ENCODE results near the gene PRSS48. TPM values are rescaled to one million over a fixed set of nuclear protein-coding genes. Genes with fewer than 3 reads are reported as not detected.

Gene PRSS48
- total and polyA plus RNA-seq, 10 of the 15 experiments (the other 5 are each of a cell fraction or from before 2014, with no cell fraction given): not detected

DNA sequence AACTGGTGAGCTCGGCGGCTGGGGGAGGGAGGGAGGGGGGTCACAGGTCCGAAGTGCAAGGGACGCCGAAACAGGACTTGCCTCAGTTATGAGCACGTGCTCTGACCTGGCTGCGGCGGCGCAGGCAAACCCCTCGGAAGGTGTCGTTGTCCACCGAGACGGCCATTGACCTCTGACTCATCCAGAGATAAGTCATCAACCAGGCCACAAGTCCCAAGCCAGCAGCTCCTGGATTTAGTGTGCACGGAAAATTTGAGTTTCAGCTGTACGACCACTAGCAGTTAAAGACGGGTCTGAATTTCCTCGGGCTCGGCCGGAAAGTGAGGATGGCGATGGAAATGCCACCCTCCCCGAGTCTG is 47.8 kb downstream of the PRSS48 start:
- Histone ChIP-seq H3K36me3 (ENCODE audit: control insufficient read depth in 2 of 2, insufficient read depth in 2 of 2, low read length in 1 of 2) (no peaks in the 10 kb centered on the region), H4K20me1 (ENCODE audit: control insufficient read depth, insufficient read depth) (no peaks in the 10 kb centered on the region), H3K4me3 (no peak overlapping the region), H3K4me1 (ENCODE audit: control insufficient read depth, insufficient read depth, low read length) (no peaks in the 10 kb centered on the region), H3K27ac (ENCODE audit: control insufficient read depth, insufficient read depth) (no peak overlapping the region), H3K4me2 (ENCODE audit: control insufficient read depth, insufficient read depth) (no peak overlapping the region), H3K9ac (ENCODE audit: control insufficient read depth, insufficient read depth, low read length) (no peak overlapping the region), H3K79me2 (ENCODE audit: control insufficient read depth, insufficient read depth, low read length) (no peaks in the 10 kb centered on the region), H3K9me3 (replicated peaks; ENCODE audit: control insufficient read depth, insufficient read depth, low read length) (no peaks in the 10 kb centered on the region; the same call in 2 of the 3 replicates), H3K27me3 (replicated peaks in 1 of 2; ENCODE audit: control insufficient read depth in 2 of 2, insufficient read depth in 2 of 2, low read length in 1 of 2) (peaks cover 10 to 13% of the 10 kb centered on the region in 2 experiments), H2AFZ (ENCODE audit: control insufficient read depth, low read depth, low read length) (no peak overlapping the region)
- FAIRE-seq (no peak), ATAC-seq (peak; percentile 48), DNase-seq (ENCODE audit: low read depth, low spot score) (no peak)
- ChIA-PET RAD21 (ENCODE audit: unreplicated experiment) (no interaction called here), SMC1A (ENCODE audit: uncharacterized antibody, unreplicated experiment) (no interaction called here), CTCF (no interaction called here), POLR2A (no interaction called here)
- in situ Hi-C loops (cut with MboI): no loop called here
- BruUV-seq (replicated peaks): no TSS peak
- WGBS (ENCODE audit: insufficient coverage, insufficient replicate concordance, low lambda C conversion rate, missing lambda C conversion rate): 22% methylated on average over 19 of the region's 21 CpGs
- intact Hi-C loops (cut with micrococcal nuclease; ENCODE audit: unreplicated experiment): no loop called here
- TF ChIP-seq ASH2L (IDR thresholded peaks at IDR 0.05; ENCODE audit: borderline replicate concordance, low read depth) (no peak), BHLHE40 (IDR thresholded peaks at IDR 0.05; ENCODE audit: borderline replicate concordance in 1 of 2, low read depth in 2 of 2, low read length in 1 of 2) (peak in 1 of 2 experiments; percentile 14; a peak in 1 of 4 replicates), HDAC6 (IDR thresholded peaks at IDR 0.05; ENCODE audit: unreplicated experiment) (no peak), NFYA (IDR thresholded peaks at IDR 0.05; ENCODE audit: borderline replicate concordance, low read depth, low read length) (no peak), ZZZ3 (IDR thresholded peaks at IDR 0.05; ENCODE audit: control insufficient read depth, insufficient read length, low read depth) (no peak), BCL11A (IDR thresholded peaks at IDR 0.05; ENCODE audit: low read depth, low read length) (no peak)
- TF ChIP-seq, protein P1, sequence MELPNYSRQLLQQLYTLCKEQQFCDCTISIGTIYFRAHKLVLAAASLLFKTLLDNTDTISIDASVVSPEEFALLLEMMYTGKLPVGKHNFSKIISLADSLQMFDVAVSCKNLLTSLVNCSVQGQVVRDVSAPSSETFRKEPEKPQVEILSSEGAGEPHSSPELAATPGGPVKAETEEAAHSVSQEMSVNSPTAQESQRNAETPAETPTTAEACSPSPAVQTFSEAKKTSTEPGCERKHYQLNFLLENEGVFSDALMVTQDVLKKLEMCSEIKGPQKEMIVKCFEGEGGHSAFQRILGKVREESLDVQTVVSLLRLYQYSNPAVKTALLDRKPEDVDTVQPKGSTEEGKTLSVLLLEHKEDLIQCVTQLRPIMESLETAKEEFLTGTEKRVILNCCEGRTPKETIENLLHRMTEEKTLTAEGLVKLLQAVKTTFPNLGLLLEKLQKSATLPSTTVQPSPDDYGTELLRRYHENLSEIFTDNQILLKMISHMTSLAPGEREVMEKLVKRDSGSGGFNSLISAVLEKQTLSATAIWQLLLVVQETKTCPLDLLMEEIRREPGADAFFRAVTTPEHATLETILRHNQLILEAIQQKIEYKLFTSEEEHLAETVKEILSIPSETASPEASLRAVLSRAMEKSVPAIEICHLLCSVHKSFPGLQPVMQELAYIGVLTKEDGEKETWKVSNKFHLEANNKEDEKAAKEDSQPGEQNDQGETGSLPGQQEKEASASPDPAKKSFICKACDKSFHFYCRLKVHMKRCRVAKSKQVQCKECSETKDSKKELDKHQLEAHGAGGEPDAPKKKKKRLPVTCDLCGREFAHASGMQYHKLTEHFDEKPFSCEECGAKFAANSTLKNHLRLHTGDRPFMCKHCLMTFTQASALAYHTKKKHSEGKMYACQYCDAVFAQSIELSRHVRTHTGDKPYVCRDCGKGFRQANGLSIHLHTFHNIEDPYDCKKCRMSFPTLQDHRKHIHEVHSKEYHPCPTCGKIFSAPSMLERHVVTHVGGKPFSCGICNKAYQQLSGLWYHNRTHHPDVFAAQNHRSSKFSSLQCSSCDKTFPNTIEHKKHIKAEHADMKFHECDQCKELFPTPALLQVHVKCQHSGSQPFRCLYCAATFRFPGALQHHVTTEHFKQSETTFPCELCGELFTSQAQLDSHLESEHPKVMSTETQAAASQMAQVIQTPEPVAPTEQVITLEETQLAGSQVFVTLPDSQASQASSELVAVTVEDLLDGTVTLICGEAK (IDR thresholded peaks at IDR 0.05; ENCODE audit: borderline replicate concordance): no peak
- TF ChIP-seq, protein P2, sequence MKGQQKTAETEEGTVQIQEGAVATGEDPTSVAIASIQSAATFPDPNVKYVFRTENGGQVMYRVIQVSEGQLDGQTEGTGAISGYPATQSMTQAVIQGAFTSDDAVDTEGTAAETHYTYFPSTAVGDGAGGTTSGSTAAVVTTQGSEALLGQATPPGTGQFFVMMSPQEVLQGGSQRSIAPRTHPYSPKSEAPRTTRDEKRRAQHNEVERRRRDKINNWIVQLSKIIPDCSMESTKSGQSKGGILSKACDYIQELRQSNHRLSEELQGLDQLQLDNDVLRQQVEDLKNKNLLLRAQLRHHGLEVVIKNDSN (IDR thresholded peaks at IDR 0.05; ENCODE audit: borderline replicate concordance, extremely low read length, insufficient read depth, low read depth, low read length): no peak

Data from GM12878 (cell line).